Right ventricle myocardium superior (tissue), 1 donor: Measurements from ENCODE around the gene FAR2. TPM values are rescaled to one million over a fixed set of nuclear protein-coding genes. Genes with fewer than 3 reads are reported as not detected.

Source experiments
- ATAC-seq: fragments of 200-7000 bp; cut with Tn5 transposase; one replicate; pipeline ENCODE4 v1.9.1; 2020; ENCODE audit warnings: mild to moderate bottlenecking; ENCODE audit not compliant: poor library complexity
- DNase-seq: peaks from one replicate; pipeline ENCODE4 v3.0.0-alpha.2; 2020
- intact Hi-C: fragments of 100-400 bp; cut with DNase I; formaldehyde crosslinking; loops from one replicate; pipeline ENCODE4 v1.11.2; 2022
- total RNA-seq: library from RNA; stranded (reverse); fragmentation: NEBNext Ultra II Directional; extraction: Animal tissue kit (Norgen Biotek cat#: 25700); gene quantifications from one replicate; pipeline ENCODE4 v1.2.1, GENCODE V29; 2021
- donor health status: DM: no; HTN: yes; CAD: no; lungs with severe emphysema.

Gene FAR2
- total RNA-seq, 1 donor from 2014 or later: 3.1 TPM

DNA sequence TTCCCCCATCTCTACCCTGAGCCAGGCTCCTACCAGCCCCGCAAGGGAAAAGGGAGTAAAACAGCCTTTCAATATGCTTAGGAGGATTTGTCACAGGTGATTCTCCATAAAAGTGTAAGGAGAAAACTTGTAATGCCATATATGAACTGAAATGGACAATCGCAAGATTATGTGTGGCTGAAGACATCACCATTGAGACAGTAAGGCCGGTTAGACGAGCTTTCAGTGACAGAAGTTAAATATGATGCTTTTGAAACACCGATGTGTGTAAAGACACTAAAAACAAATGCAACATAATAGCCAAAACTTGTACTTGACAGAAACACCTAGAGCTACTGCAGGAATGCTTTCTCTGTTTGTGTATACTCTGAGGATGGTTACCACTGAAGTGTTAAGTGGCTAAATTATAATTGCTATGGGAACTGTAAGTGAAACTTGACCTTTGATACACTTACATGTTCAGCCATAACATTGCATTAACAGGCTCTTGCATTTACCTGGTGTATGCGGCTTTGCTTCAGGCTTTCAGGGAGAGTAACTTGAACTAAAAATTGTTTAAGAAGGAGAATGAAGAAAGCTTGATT is 42.3 kb downstream of the FAR2 start:
- intact Hi-C loops: no loop called here
- DNase-seq (no peak), ATAC-seq (peak; percentile 78)

DNA sequence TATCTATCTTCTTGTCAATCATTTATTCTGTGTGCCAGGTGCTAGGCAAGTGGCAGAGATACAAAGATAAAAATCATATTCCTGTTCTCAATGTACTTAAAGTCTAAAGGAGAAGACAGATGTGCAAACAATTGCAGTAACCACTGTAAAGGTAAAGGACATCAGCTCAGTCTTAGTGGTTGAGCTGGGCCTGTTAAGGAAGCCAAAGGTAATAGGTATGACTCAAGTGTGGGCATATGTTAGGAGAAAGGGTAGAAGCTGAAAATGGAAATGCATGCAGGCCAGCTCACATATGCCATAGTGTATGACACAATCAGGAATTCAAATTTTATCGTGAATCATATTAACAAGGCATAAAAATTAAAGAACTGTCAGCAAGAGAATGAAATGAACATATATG is 49.8 kb downstream of the FAR2 start:
- ATAC-seq (no peak), DNase-seq (no peak)
- intact Hi-C loops: no loop called here

DNA sequence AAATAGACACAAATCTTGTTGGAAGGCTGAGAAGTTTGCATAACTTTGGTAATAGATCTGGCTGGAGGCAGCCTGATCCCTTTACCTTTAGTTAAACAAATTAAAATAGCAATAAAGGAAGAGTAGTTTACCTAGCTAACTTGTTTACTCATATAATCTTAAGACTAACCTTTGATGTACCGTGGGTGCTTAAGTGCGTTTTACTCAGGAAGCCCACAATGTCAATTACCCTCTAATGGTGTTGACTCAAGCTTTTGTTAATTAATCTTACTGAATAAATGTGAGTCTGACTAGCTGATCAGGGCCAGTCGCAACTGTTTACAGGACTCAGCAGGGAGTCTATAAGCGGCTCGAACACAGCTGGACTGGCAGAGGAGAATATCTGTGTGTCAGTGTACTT is 51.5 kb downstream of the FAR2 start:
- intact Hi-C loops: no loop called here
- DNase-seq: no peak
- no peak for ATAC-seq

DNA sequence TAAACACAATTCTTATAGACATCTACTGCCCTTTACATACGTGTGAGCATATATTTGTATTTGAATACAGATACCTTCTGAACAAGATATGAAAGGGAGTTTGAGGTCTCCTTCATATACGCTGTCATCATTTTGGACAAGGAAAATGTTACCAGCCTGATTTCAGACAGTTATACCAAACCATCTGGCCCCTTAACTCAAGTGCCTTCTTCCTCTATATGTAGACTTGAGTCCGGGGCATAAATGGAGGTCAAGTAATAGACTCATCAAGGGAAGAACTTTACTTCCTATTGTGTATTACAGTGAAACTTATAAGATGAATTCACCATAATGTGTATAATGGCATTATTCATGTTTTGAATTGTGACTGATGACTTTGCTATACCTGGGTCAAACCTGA is 52.2 kb downstream of the FAR2 start:
- intact Hi-C loops: no loop called here
- ATAC-seq (no peak), DNase-seq (no peak)

DNA sequence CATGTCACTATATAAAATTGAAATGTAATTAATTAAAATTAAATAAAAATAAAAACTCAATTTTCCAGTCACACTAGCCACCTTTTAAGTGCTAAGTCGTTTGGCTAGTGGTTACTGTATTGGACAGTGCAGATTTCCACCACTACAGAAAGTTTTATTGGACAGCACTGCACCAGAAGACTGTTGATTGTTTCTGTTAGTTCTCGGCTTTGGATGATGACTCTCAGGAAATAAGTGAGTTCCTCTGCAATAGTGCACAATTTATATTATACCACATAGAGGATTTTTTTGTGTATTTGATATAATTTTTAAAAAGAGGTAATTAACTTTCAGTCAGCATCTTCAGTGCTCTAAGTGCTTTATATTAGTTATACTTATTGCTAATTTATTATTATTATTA is 52.7 kb downstream of the FAR2 start:
- DNase-seq: no peak
- ATAC-seq: no peak
- intact Hi-C loops: no loop called here

DNA sequence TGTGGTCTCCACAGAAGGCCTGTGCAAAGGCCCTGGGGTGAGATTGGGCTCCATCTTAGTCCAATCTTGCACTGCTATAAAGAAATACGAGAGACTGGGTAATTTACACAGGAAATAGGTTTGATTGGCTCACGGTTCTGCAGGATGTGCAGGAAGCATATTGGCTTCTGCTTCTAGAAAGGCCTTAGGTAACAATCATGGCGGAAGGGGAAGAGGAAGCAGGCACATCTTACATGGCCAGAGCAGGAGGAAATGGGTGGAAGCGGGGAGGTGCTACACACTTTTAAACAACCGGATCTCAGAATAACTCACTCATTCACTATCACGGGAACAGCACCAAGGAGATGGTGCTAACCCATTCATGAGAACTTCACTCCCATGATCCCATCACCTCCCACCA is 55.4 kb downstream of the FAR2 start:
- ATAC-seq (no peak), DNase-seq (no peak)
- intact Hi-C loops: no loop called here

DNA sequence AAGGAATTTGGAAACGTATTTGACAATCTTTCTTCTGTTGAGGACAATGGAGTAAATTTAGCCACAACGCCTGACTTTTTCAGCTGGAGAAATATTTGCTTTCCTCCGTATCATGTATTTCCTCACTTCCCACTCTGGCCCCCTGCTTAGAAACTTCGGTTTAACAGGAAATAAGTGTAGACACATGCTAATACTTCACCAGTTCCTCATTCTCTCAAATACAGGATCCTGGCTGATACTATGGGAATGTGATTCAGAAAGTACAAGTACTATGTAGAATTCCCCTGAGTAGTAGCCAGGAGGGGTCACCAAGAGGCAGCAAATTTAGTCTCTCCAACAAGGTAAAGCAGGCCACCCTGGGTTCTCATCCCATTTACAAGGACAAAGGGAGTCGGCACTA is 58.0 kb downstream of the FAR2 start:
- ATAC-seq: peak; percentile 62
- intact Hi-C loops: no loop called here

DNA sequence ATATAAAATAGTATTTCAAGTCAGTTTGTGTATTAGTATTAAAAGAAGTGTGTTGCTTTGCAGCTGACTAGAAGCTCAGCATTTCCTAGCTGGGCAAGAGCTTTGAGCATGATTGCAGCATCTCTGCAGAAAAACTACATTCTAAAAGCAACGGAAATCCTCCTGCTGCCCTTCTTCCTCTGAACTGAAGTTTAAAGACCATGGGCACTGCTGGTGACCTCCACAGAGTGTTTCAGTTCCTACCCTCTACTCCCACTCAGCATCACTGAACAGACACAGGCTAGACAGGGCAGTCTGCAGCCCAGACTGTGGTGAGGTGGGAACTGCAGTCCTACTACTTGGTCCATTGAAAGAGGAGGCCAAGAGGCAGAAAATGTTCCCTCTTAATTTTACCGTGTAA is 59.0 kb downstream of the FAR2 start:
- ATAC-seq: peak; percentile 50
- intact Hi-C loops: no loop called here
- DNase-seq: no peak

More for the DNA sequence above, 58.0 kb downstream of the FAR2 start:
- no peak for DNase-seq

DNA sequence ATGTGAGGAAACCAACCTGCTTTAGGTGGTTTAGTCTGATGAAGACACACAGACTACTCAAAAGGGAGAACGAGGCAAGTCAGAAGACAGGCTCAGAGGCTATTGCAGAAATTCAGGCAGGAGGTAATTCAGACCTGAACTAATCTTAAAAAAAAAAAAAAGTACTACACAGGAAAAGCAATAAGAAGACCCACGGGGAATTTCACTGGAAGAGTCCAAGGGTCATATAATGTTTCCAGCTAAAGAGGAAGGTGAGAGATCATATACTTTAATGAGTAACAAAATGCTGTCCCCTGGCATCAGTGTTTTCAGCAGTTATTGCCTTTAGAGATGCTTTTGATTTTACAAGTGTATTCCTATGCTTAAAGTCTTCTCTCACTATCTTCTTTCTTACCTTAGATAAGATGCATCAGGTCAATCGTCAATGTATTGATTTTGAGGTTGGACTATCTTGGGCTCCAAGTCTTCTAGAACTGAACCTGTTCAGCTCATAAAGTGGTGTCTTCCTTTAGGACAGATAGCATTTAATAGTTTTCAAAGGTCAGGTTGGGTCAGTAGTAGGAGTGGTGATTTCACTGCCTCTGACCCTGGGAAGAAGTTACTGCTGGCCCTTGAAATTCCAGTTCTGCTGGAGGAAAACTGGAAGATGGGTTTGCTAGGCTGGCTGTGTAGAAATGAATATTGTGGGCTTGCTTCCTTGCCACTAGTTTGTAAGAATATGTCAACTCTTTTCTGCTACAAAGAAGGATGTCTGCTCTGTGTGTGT is 60.0 kb downstream of the FAR2 start:
- ATAC-seq: no peak
- intact Hi-C loops: no loop called here

DNA sequence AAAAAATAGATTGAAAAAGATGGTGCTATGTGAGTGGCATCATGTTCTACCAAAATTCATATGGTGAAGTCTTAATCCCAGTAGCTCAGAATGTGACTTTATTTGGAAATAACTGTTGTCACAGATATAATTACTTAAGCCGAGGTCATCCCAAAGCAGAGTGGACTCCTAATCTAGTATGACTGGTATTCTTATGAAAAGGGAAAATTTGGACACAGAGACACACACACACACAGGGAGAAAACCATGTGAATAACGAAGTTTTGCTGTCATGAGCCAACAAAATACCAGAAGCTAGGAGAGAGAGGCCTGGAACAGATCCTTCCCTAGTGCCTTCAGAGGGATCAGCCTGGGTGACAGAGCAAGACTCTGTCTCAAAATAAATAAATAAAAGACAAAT is 62.6 kb downstream of the FAR2 start:
- intact Hi-C loops: no loop called here
- no peak for ATAC-seq
- DNase-seq: no peak

More for the DNA sequence above, 60.0 kb downstream of the FAR2 start:
- DNase-seq: no peak

DNA sequence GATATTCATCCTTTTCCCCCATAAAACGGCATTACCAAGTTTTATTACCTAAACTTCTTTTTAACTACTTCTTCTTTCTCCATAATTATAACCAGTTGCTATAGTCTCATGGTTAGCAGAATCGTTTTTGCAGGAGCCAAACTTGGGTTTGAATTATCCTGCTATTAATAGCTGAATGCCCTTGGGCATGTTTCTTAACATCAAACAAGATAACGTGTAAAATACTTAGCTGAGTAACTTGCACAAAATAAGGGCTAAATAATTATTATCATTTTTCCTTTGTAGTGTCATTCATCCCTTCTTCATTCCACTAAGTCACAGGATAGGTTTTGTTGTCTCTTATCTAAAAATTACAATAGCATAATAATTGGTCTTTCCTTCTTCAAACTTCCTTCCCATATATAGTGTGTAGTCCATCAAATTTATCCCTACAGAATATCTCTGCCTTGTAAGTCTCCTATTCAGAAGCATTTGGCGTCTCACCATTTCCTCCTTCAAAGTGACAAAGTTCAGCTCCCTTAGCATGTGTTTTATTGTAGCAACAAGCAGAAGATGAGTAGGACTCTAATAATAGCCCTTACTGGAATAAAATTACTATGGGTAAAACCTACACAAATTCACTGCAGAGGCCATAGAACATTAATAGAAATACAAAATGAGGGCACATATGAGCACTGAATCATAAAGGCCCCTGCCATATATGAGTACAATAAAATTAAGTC is 63.8 kb downstream of the FAR2 start:
- no peak for ATAC-seq
- intact Hi-C loops: no loop called here
- DNase-seq: no peak

DNA sequence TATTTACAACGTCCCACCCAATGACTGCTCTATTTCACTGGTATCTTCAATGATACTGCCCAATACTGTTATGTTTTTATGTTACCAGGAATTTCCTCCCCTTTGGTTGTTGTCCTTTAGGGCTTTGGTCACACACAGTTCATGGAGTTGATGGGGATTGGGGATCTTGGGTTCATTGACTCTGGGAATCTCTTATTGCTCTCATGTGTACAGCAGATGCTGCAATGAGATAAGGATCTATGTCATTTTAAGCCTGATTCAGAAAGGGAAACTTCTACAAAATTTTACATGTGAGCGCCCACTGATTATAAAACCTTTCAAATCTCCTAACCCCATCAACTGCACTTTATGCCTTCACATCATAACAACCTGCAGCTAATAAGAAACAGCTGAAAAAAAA is 67.2 kb downstream of the FAR2 start:
- ATAC-seq (no peak), DNase-seq (no peak)
- intact Hi-C loops: no loop called here

DNA sequence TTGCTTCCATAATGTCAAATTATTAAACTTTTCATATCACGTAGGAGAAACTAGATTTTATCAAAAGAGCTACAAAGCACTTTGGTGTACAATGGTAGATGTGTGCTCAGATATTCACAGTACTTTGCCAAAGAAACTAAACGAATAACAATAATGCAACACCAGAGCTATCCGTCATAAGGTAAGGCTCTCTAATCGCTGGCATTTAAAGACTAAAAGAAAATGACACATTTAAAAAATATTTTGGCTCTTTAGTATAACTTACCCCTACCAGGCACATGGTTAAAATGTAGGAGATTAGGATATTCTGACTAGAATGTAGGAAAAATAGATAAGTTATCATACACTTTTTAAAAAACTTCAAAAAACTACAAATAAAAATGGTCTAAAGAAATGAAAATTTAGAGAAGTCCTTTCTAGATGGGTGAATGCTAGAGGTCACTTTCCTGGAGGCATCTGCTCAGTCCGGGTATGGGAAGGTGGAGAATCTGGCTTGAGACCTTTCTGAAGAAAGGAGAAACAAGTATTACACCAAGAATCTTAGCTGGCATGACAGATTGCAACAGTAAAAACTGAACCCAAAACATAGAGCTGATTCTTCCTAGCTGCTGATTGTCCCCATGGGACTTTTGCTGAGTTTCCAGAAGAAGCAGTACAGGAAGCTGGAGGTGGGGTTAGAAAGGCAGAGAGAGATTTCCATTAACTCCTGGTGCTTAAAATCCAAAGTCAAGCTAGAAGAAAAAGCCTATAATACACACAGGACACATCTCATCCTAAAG is 67.9 kb downstream of the FAR2 start:
- DNase-seq (no peak), ATAC-seq (peak; percentile 51)
- intact Hi-C loops: no loop called here

DNA sequence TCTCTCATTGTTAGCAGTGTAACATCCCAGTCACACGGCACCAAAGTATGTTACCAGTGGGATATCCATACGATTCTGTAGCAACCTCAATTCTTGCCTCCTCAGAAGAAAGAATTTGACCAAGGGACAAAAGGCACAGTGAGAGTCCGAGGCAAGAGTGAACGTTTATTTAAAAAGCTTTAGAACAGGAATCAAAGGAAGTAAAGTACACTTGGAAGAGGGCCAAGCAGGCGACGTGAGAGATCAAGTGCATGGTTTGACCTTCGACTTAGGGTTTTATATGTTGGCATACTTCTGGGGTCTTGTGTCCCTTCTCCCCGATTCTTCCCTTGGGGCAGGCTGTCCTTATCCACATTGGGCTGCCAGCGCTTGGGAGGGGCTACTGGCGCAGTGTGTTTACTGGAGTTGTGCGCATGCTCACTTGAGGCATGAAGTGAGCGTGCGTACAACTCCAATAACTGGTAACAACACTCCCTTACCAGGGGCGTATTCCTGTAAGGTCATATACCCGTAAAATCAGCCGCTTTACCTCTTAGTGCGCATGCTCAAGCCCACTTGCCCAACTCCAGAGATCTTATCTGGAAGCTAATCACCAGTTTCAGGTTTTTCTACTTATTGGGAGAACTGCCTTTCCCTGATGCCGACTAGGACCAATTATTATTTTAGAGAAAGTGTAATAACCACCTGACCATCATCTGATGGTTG is 71.7 kb downstream of the FAR2 start:
- intact Hi-C loops: no loop called here
- no peak for ATAC-seq

DNA sequence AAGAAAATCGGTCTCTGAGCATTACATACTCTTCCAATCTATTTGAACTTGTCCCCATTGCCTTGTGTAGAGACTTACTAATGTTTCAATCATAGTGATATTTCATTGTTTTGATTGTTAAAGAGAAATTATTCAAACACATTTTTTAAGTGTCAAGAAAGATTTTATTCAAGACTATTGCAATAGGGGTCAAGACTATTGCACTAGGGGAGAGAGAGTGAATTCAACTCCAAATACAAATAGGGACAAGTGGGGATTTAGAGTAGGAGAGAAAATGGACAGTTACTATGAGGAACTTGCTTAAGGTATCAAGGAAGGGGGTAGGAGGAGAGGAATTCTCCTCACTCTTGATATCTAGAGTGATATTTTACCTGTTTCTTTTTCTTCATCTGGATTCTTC is 73.1 kb downstream of the FAR2 start:
- ATAC-seq: no peak
- intact Hi-C loops: no loop called here

More for the DNA sequence above, 71.7 kb downstream of the FAR2 start:
- no peak for DNase-seq

DNA sequence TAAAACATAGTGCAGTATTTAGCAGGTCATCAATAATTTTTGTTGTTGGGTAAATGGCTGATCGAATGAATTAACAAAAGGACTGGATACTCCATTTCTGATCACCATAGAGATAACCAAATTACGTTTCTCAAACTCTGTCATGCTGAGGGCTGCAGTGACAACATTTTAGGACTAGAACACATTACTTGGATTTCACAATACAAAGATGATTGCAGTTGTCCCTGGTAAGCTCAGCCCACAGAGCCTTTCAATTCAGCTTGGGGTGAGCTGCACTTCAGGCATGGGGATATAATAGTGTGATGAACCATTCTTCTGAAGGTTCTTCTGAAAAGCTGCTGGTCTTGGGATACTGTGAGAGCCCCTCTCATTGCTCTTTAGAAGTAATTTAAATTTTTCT is 74.3 kb downstream of the FAR2 start:
- intact Hi-C loops: no loop called here
- DNase-seq (no peak), ATAC-seq (no peak)

More for the DNA sequence above, 73.1 kb downstream of the FAR2 start:
- DNase-seq: no peak

DNA sequence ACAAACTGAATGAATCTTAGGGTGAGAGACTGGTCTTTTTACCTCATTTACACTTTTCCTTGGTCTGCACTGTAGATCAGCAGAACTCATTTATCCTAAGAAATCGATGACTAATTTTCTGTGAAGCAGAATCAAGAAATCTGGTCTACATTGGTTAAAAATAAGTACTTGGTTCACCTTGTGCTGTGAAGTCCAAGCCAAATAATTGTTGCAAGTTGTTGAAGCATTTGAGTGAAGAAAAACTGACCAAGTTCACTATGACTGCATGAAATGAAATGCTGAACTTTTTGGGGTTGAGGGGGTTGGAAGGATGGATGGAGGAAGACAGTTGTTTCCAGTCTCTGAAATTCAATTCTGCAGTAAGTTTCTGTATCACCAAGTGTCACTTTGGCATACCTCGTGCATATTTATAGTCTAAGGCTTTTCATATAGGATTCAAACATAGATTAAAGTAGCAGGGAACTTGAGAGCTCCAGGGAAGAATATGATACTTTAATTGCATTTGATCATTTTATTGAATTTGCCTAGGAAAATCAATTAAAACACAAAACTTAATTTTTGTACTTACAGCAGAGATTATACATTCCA is 75.0 kb downstream of the FAR2 start:
- intact Hi-C loops: no loop called here
- no peak for ATAC-seq

DNA sequence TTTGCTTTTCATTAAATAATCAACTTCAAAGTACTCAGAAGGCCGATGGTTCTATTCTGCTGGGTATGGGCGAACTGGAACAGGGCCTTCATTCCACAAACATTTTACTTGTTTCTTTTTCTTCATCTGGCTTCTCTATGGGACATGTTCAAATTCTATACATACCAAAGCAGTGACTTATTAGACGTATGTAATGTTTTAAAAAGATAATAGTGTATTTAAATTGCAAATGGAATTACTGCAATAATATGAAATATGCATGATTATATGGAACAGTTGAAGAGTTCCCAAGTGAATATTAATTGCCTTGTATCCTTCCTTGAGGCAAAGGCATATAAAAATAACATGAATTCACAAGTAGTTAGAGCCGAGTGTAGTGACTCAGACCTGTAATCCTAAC is 75.5 kb downstream of the FAR2 start:
- no peak for ATAC-seq
- intact Hi-C loops: no loop called here

More for the DNA sequence above, 75.0 kb downstream of the FAR2 start:
- no peak for DNase-seq

More for the DNA sequence above, 75.5 kb downstream of the FAR2 start:
- no peak for DNase-seq
